Glutamatergic neuron (in vitro differentiated cells): Measurements from ENCODE around the gene BRD1. TPM values are rescaled to one million over a fixed set of nuclear protein-coding genes. Genes with fewer than 3 reads are reported as not detected.
"Not testable (repeated sequence)": the region's sequence is repeated elsewhere in the genome, so short reads cannot be mapped to it uniquely, and the experiment has no call there.

Experiments used
- DNase-seq: peaks from one replicate; pipeline ENCODE4 v3.0.0; 2022
- H3K27ac Mint-ChIP-seq: one replicate; pipeline ENCODE4 v1.8.0; 2020; ENCODE audit warnings: mild to moderate bottlenecking, mixed read lengths, inconsistent platforms; ENCODE audit not compliant: unreplicated experiment
- H3K27me3 Mint-ChIP-seq: one replicate; pipeline ENCODE4 v1.8.0; 2020; ENCODE audit warnings: mild to moderate bottlenecking, moderate library complexity, mixed read lengths, inconsistent platforms; ENCODE audit not compliant: unreplicated experiment
- H3K36me3 Mint-ChIP-seq: one replicate; pipeline ENCODE4 v1.8.0; 2020; ENCODE audit warnings: mild to moderate bottlenecking, mixed read lengths, inconsistent platforms; ENCODE audit not compliant: unreplicated experiment
- H3K4me1 Mint-ChIP-seq: one replicate; pipeline ENCODE4 v1.8.0; 2020; ENCODE audit warnings: mild to moderate bottlenecking, low read depth, mixed read lengths, inconsistent platforms; ENCODE audit not compliant: unreplicated experiment
- H3K4me3 Mint-ChIP-seq: one replicate; pipeline ENCODE4 v1.8.0; 2020; ENCODE audit warnings: mild to moderate bottlenecking, mixed read lengths, inconsistent platforms; ENCODE audit not compliant: unreplicated experiment
- H3K9me3 Mint-ChIP-seq: one replicate; pipeline ENCODE4 v1.8.0; 2020; ENCODE audit warnings: mild to moderate bottlenecking, moderate library complexity, mixed read lengths, inconsistent platforms; ENCODE audit not compliant: unreplicated experiment
- total RNA-seq: library from RNA; stranded (reverse); fragmentation: NEBNext Ultra II Directional; extraction: Animal tissue kit (Norgen Biotek cat#: 25700); gene quantifications from one replicate; pipeline ENCODE4 v1.2.1, GENCODE V29; 2021; ENCODE audit not compliant: unreplicated experiment
- TF ChIP-seq, protein P1 (sequence below): fragments of 200-600 bp; sonication (generic); IDR thresholded peaks from one replicate; pipeline ENCODE4 v1.5.0; 2021; ENCODE audit not compliant: partially characterized antibody, unreplicated experiment

Gene BRD1
- total RNA-seq, 1 donor from 2014 or later, result 73.7 TPM

DNA sequence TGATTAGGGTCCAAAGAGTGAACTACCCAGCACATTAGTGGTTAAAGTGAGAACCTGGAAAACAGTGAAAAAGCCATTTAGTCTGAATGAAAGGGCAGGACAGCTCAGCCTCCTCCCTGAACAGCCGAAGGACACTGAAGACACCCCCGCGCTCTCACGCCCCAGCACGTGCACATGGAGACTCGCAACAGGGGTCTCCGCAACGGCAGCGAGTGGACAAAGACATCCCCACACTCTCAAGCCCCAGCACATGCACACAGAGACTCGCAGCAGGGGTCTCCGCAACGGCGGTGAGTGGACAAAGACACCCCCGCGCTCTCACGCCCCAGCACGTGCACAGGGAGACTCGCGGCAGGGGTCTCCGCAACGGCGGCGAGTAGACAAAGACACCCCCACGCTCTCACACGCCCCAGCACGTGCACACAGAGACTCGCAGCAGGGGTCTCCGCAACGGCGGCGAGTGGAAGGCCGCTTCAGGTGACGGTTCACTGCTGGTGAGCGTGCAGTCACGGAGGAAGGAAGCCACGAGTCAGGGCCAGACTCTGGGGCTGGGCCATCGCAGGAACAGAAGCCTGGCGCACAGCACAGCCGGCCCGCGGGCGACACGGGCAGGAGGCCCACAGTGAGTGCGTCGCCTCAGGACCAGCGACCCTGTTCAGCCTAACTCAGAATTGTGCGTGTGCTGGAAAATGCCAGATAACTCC lies 43.6 kb downstream of the BRD1 start:
- Mint-ChIP-seq H3K4me1 (peaks cover 14% of the 10 kb centered on the region), H3K9me3 (peaks cover 3% of the 10 kb centered on the region), H3K36me3 (peaks cover 4% of the 10 kb centered on the region), H3K27ac (no peak overlapping the region), H3K27me3 (peaks cover 3% of the 10 kb centered on the region), H3K4me3 (no peak overlapping the region)
- no peak for DNase-seq
- TF ChIP-seq, protein P1, sequence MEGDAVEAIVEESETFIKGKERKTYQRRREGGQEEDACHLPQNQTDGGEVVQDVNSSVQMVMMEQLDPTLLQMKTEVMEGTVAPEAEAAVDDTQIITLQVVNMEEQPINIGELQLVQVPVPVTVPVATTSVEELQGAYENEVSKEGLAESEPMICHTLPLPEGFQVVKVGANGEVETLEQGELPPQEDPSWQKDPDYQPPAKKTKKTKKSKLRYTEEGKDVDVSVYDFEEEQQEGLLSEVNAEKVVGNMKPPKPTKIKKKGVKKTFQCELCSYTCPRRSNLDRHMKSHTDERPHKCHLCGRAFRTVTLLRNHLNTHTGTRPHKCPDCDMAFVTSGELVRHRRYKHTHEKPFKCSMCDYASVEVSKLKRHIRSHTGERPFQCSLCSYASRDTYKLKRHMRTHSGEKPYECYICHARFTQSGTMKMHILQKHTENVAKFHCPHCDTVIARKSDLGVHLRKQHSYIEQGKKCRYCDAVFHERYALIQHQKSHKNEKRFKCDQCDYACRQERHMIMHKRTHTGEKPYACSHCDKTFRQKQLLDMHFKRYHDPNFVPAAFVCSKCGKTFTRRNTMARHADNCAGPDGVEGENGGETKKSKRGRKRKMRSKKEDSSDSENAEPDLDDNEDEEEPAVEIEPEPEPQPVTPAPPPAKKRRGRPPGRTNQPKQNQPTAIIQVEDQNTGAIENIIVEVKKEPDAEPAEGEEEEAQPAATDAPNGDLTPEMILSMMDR, result no peak

DNA sequence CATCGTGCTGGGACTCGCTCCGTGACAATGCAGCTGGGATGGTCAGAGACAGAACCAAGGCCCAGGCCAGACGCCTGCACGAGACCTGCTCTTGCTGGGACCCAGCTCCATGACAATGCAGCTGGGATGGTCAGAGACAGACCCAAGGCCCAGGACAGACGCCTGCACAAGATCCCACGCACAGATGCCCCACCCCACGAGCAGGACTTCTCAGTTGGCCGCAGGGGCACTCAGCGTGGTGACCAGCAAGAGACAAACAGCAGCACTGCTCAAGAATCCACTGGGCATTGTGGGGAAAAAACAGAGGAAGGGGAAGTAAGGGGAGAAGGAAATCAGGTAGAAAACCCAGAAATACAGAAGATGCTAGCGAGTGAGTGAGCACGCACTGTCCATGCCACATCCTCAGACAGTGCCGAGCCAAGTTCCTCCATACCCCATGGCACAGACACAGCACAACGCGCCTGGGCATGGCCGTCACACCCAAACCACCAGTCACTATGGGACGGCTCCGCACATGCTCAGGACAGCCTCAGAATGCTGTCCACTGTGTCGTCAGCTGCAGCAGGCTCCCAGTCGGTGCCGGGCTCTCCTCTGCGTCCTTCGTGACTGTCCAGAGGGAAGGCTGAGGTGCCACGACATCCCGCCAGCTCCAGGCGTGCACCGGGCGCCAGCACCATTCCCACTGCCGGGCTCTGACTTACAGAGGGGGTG lies 44.5 kb downstream of the BRD1 start:
- TF ChIP-seq, protein P1, result no peak
- H3K27ac Mint-ChIP-seq, result peak overlapping the region; percentile 69
- H3K9me3 Mint-ChIP-seq, result peaks cover 5% of the 10 kb centered on the region
- H3K4me3 Mint-ChIP-seq, result no peak overlapping the region
- H3K36me3 Mint-ChIP-seq, result peaks cover 4% of the 10 kb centered on the region
- peaks cover 5% of the 10 kb centered on the region for H3K27me3 Mint-ChIP-seq
- DNase-seq, result no peak
- peaks cover 17% of the 10 kb centered on the region for H3K4me1 Mint-ChIP-seq

DNA sequence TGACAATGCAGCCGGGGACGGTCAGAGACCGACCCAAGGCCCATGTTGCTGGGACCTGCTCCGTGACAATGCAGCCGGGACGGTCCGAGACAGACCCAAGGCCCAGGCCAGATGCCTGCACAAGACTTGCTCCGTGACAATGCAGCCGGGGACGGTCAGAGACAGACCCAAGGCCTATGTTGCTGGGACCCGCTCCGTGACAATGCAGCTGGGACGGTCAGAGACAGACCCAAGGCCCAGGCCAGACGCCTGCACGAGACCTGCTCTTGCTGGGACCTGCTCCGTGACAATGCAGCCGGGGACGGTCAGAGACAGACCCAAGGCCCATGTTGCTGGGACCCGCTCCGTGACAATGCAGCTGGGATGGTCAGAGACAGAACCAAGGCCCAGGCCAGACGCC lies 45.8 kb downstream of the BRD1 start:
- DNase-seq, H3K27me3 Mint-ChIP-seq, H3K9me3 Mint-ChIP-seq, H3K36me3 Mint-ChIP-seq, H3K4me3 Mint-ChIP-seq: not testable (repeated sequence)
- peaks cover 17% of the 10 kb centered on the region for H3K4me1 Mint-ChIP-seq
- H3K27ac Mint-ChIP-seq, result peak overlapping the region; percentile 48

DNA sequence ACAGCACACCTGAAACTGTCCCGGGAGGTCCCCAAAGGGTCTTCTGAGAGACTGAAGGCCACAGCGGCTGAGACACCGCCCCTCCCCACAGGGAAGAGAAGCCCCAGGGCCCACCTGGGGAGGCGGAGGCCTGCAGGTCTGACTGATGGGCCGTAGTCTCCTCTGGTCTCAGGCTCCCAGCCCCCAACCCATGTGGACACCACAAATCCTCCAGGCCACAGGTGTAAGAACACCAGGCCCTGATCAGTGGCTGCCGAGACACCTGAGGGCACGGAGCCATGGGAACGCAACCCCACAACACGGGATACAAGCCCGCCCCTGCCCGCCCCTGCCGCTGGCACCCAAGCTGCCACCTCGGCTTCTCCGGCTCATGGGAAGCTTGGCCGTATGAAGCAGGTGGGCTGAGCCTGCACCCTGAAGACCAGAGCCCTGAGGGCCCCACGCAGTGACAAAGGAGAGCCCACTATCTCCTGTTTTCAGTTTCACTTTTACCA lies 46.3 kb downstream of the BRD1 start:
- TF ChIP-seq, protein P1, result no peak
- no peak overlapping the region for H3K4me3 Mint-ChIP-seq
- H3K36me3 Mint-ChIP-seq, result peaks cover 4% of the 10 kb centered on the region
- peaks cover 5% of the 10 kb centered on the region for H3K27me3 Mint-ChIP-seq
- H3K9me3 Mint-ChIP-seq, result peaks cover 5% of the 10 kb centered on the region
- peak overlapping the region; percentile 48 for H3K27ac Mint-ChIP-seq
- H3K4me1 Mint-ChIP-seq, result peaks cover 14% of the 10 kb centered on the region
- DNase-seq, result no peak

DNA sequence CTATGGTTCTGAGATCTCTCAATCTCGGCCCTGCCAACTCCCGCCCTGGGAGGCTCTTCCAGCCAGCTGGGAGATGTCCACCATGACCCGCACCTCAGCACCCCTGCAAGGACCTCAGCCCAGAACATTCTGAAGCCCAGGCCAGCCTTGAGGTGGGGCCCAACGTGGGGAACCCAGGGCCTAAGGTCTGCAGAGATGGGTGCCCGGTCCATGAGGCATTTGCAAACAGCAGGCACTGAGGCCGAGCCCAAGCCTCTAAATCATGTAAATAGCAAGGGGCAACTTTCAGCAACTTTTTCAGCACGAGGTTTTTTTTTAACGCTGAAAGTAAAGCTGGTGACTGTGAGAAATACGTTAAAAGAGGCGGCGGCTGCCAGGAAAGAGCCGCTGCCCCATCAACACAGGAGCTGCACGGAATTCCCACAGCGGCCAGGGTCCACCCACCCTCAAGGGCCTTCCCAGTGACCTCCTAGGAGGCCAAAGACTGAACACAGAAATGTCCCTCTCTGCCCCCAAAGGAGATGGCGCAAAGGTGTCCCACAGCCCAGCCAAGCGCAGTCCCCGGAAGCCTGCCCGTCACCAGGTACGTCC lies 46.9 kb downstream of the BRD1 start:
- Mint-ChIP-seq H3K9me3 (peaks cover 5% of the 10 kb centered on the region), H3K36me3 (peaks cover 4% of the 10 kb centered on the region), H3K27ac (no peak overlapping the region), H3K4me1 (peaks cover 9% of the 10 kb centered on the region), H3K4me3 (no peak overlapping the region), H3K27me3 (peaks cover 5% of the 10 kb centered on the region)
- TF ChIP-seq, protein P1, result no peak
- DNase-seq, result no peak
